ENCODE data around the gene HACD2.
A peak's percentile ranks its signal among the peaks of the same experiment; 100 is the strongest.

HACD2 gene

DNA sequence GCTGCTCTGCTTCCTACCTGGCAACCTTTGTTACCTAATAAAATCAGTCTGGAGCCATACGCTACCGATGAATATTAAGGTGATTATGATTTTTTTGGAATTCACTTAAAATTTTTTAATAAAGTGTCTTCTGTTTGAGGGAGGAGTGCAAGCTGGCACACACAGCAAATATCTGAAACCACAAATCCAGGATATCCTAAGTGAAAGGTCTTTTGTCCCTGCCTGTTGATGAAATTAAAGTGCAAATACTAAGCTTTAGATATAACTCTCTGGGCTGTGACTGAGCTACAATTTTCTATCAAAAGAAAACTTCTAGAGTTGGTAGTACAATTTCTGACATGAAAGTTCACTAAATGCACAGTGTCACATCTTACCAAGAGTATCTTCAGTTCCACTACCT, 23.7 kb downstream of the HACD2 start:
- Histone ChIP-seq H3K27ac (ENCODE audit: low read length) (no peak overlapping the region), H2AFZ (ENCODE audit: low read length) (no peak overlapping the region), H3F3A (ENCODE audit: insufficient read depth, low read length) (no peaks in the 10 kb centered on the region), H3K9me2 (replicated peaks; ENCODE audit: insufficient read depth, low read length) (no peaks in the 10 kb centered on the region), H3K79me2 (ENCODE audit: low read length) (peaks cover 6% of the 10 kb centered on the region; the same call in 1 of the 2 replicates), H3K9ac (ENCODE audit: low read length) (no peak overlapping the region), H4K20me1 (ENCODE audit: insufficient read depth, low read length) (no peaks in the 10 kb centered on the region), H3K4me2 (ENCODE audit: low read depth, low read length) (no peak overlapping the region), H3K36me3 (replicated peaks; ENCODE audit: insufficient read depth, low read length) (no peaks in the 10 kb centered on the region), H3K4me3 (ENCODE audit: low read length) (no peak overlapping the region), H3K27me3 (replicated peaks; ENCODE audit: insufficient read depth, low read length) (no peaks in the 10 kb centered on the region), H3K4me1 (ENCODE audit: low read length) (no peaks in the 10 kb centered on the region), H3K9me3 (replicated peaks; ENCODE audit: insufficient read depth, low read length) (no peaks in the 10 kb centered on the region)
- TF ChIP-seq EZH2phosphoT487 (IDR thresholded peaks at IDR 0.05; ENCODE audit: low read length) (no peak), EZH2 (optimal IDR thresholded peaks at IDR 0.05; ENCODE audit: low read depth, low read length) (no peak), CTCF (IDR thresholded peaks at IDR 0.05; ENCODE audit: low read length) (no peak)
- no peak for DNase-seq

DNA sequence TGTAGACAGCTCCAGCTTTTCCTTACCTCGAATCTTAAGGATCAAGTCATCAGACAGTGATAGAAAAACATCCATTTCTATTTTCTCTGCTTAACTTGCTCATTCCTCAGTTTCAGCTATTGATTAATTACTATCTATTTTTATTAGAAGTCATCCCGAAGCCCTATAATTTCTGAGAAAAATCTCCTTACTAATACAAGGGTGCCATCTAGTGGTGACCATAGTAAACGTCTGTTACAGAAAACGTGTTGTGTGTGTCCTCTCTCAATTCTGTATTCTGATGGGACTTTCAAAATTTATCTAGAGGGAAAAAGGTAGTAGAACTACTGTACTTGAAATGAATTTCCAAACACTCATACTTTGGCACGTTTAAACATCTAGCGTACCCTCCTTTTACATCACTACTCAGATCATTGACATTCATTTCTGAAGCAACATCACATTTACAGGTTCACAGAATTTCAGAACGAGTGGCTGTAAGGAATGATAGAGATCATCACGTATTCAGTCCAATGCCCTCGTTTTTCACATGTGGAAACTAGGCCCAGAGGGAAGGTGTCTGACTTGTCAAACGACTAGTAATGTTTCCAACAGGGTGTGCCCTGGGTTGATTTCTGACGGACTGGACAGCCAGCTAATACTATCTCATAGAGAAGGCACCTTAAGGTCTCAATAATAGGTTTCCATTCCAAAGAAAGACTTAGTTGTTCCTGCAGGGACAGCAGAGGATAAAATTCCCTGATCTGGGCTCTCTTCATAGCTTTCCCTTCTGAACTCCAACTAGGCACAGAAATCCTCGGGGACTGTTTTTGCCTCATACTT, 25.6 kb downstream of the HACD2 start:
- Histone ChIP-seq H3K4me2 (ENCODE audit: low read depth, low read length) (no peak overlapping the region), H3K9me3 (replicated peaks; ENCODE audit: insufficient read depth, low read length) (no peaks in the 10 kb centered on the region), H4K20me1 (ENCODE audit: insufficient read depth, low read length) (no peaks in the 10 kb centered on the region), H3K9me2 (replicated peaks; ENCODE audit: insufficient read depth, low read length) (no peaks in the 10 kb centered on the region), H3K79me2 (ENCODE audit: low read length) (peaks cover 6% of the 10 kb centered on the region; the same call in 1 of the 2 replicates), H3K36me3 (replicated peaks; ENCODE audit: insufficient read depth, low read length) (no peaks in the 10 kb centered on the region), H3K4me1 (ENCODE audit: low read length) (no peaks in the 10 kb centered on the region), H2AFZ (ENCODE audit: low read length) (no peak overlapping the region), H3K4me3 (ENCODE audit: low read length) (no peak overlapping the region), H3F3A (ENCODE audit: insufficient read depth, low read length) (no peaks in the 10 kb centered on the region), H3K27ac (ENCODE audit: low read length) (no peak overlapping the region), H3K9ac (ENCODE audit: low read length) (no peak overlapping the region), H3K27me3 (replicated peaks; ENCODE audit: insufficient read depth, low read length) (no peaks in the 10 kb centered on the region)
- TF ChIP-seq EZH2 (optimal IDR thresholded peaks at IDR 0.05; ENCODE audit: low read depth, low read length), result no peak
- TF ChIP-seq CTCF (IDR thresholded peaks at IDR 0.05; ENCODE audit: low read length), result peak; percentile 82
- TF ChIP-seq EZH2phosphoT487 (IDR thresholded peaks at IDR 0.05; ENCODE audit: low read length), result no peak
- peak; percentile 62 for DNase-seq

GRCh38 chr3:123553536-123553935, 31.3 kb downstream of the HACD2 start:
- Histone ChIP-seq H3K4me3 (ENCODE audit: low read length) (no peak overlapping the region), H3K27me3 (replicated peaks; ENCODE audit: insufficient read depth, low read length) (no peaks in the 10 kb centered on the region), H3K9ac (ENCODE audit: low read length) (no peak overlapping the region), H3K4me1 (ENCODE audit: low read length) (0 out of 2 replicates have a peak, but pooled peaks cover 3% of the 10 kb centered on the region), H3K27ac (ENCODE audit: low read length) (no peak overlapping the region), H2AFZ (ENCODE audit: low read length) (no peak overlapping the region), H3K9me3 (replicated peaks; ENCODE audit: insufficient read depth, low read length) (no peaks in the 10 kb centered on the region), H3K36me3 (replicated peaks; ENCODE audit: insufficient read depth, low read length) (no peaks in the 10 kb centered on the region), H3K9me2 (replicated peaks; ENCODE audit: insufficient read depth, low read length) (no peaks in the 10 kb centered on the region), H4K20me1 (ENCODE audit: insufficient read depth, low read length) (no peaks in the 10 kb centered on the region), H3K4me2 (ENCODE audit: low read depth, low read length) (no peak overlapping the region), H3F3A (ENCODE audit: insufficient read depth, low read length) (no peaks in the 10 kb centered on the region), H3K79me2 (ENCODE audit: low read length) (peaks cover 13% of the 10 kb centered on the region; the same call in 1 of the 2 replicates)
- no peak for DNase-seq
- TF ChIP-seq EZH2phosphoT487 (IDR thresholded peaks at IDR 0.05; ENCODE audit: low read length), result no peak
- no peak for TF ChIP-seq CTCF (IDR thresholded peaks at IDR 0.05; ENCODE audit: low read length)
- no peak for TF ChIP-seq EZH2 (optimal IDR thresholded peaks at IDR 0.05; ENCODE audit: low read depth, low read length)
